K562 (cell line): ENCODE data around the gene RASGRP1. TPM values are rescaled to one million over a fixed set of nuclear protein-coding genes. Genes with fewer than 3 reads are reported as not detected.

ENCODE experiments used
- ATAC-seq: fragments of 200-7000 bp; cut with Tn5 transposase; 3 replicates; pipeline ENCODE4 v1.9.1; 2020; ENCODE audit warnings: moderate library complexity
- BruUV-seq: library from RNA; stranded (reverse); fragments of 400-500 nt; replicated peaks from 2 replicates; lab custom pipeline; 2021; lab: Mats Ljungman, UMichigan
- CTCF ChIA-PET: fragments of 300-600 bp; formaldehyde crosslinking; extraction: SDS; loops from one replicate; lab custom pipeline; 2021; ENCODE audit warnings: low intra/inter-chr PET ratio; lab: Yijun Ruan, JAX
- POLR2A ChIA-PET: fragments of 300-600, 350-650 bp; sonication (Branson Sonifier 250); formaldehyde crosslinking; extraction: SDS; loops from one replicate; lab custom pipeline; 2021; ENCODE audit warnings: antibody characterized with exemption, inconsistent platforms; lab: Yijun Ruan, JAX
- DNase-seq, 4 experiments: peaks; one replicate each; pipeline versions ENCODE4 v3.0.0 to v3.0.0-alpha.2; 2011 to 2018; ENCODE audit warnings: low spot score in 3 of 4, mixed read lengths in 3 of 4; ENCODE audit errors: extremely low read depth in 1 of 4
- FAIRE-seq: peaks from 2 replicates; lab custom pipeline; 2011; peaks lifted over from hg19 to GRCh38; lab: Jason Lieb, UNC
- H2AFZ ChIP-seq: 2 replicates; pipeline ENCODE4 v1.6.0; 2011; ENCODE audit warnings: low read depth, low read length, control low read depth, inconsistent platforms
- H3K27ac ChIP-seq: fragments of 200-600 bp; 3 replicates; pipeline ENCODE4 v1.8.0; 2011; ENCODE audit warnings: low read depth, mild to moderate bottlenecking, control low read depth, inconsistent platforms, low read length, moderate library complexity, mixed read lengths; ENCODE audit errors: extremely low read depth
- H3K27me3 ChIP-seq, 2 experiments: fragments of 300-600 bp in 1 of 2; 2 replicates in 1 of 2; 3 replicates in 1 of 2; pipeline versions ENCODE4 v1.6.0 to v1.8.0; 2011; ENCODE audit warnings: inconsistent platforms in 2 of 2, low read length in 2 of 2, mild to moderate bottlenecking in 1 of 2, mixed read lengths in 1 of 2, moderate library complexity in 1 of 2; ENCODE audit not compliant: control insufficient read depth in 2 of 2, insufficient read depth in 2 of 2
- H3K36me3 ChIP-seq: fragments of 300-600 bp; 3 replicates; pipeline ENCODE4 v1.8.0; 2011; ENCODE audit warnings: mild to moderate bottlenecking, low read length, inconsistent platforms; ENCODE audit not compliant: control insufficient read depth, insufficient read depth
- H3K4me1 ChIP-seq, 2 experiments: fragments of 200-600 bp in 1 of 2; replicated peaks in 1 of 2; 2 replicates in 1 of 2; 3 replicates in 1 of 2; pipeline versions ENCODE4 v1.5.1 to v1.8.0; 2011; ENCODE audit warnings: inconsistent platforms in 2 of 2, low read length in 2 of 2, mild to moderate bottlenecking in 1 of 2, mixed read lengths in 1 of 2, moderate library complexity in 1 of 2; ENCODE audit not compliant: control insufficient read depth in 2 of 2, insufficient read depth in 2 of 2
- H3K4me2 ChIP-seq: 2 replicates; pipeline ENCODE4 v1.6.1; 2011; ENCODE audit warnings: low read length, control low read depth, inconsistent platforms, mixed read lengths; ENCODE audit not compliant: insufficient read depth
- H3K4me3 ChIP-seq: fragments of 200-600 bp; sonication (generic), shearing (Covaris generic); 2 replicates; pipeline ENCODE4 v1.5.1; 2016; ENCODE audit warnings: control low read depth, inconsistent platforms
- H3K79me2 ChIP-seq: fragments of 200-600 bp; 3 replicates; pipeline ENCODE4 v1.8.0; 2011; ENCODE audit warnings: low read length, inconsistent platforms; ENCODE audit not compliant: control insufficient read depth, insufficient read depth
- H3K9ac ChIP-seq, 2 experiments: 2 replicates each; pipeline versions ENCODE4 v1.6.0 to v1.6.1; 2011; ENCODE audit warnings: low read depth in 2 of 2, low read length in 2 of 2, control low read depth in 1 of 2, inconsistent platforms in 1 of 2, mild to moderate bottlenecking in 1 of 2, mixed read lengths in 1 of 2; ENCODE audit not compliant: insufficient read depth in 1 of 2
- H3K9me1 ChIP-seq: one replicate; pipeline ENCODE4 v1.6.0; 2011; ENCODE audit warnings: inconsistent platforms, mild to moderate bottlenecking, low read length, moderate library complexity; ENCODE audit not compliant: control insufficient read depth, insufficient read depth
- H3K9me3 ChIP-seq: replicated peaks from 2 replicates; pipeline ENCODE4 v1.5.1; 2011; ENCODE audit warnings: low read depth, low read length, inconsistent platforms; ENCODE audit not compliant: control insufficient read depth, insufficient read depth
- H4K20me1 ChIP-seq: replicated peaks from 2 replicates; pipeline ENCODE4 v1.6.1; 2011; ENCODE audit warnings: low read length, inconsistent platforms, mixed read lengths; ENCODE audit not compliant: control insufficient read depth, insufficient read depth
- HIVEP1 ChIP-seq: fragments of 250-450 bp; sonication (Bioruptor Pico); IDR thresholded peaks from 2 replicates; pipeline ENCODE4 v1.4.0; 2020; ENCODE audit warnings: mild to moderate bottlenecking
- HOXB6 ChIP-seq: fragments of 250-450 bp; sonication (Bioruptor Pico); IDR thresholded peaks from 2 replicates; pipeline ENCODE4 v1.5.1; 2022; ENCODE audit warnings: mild to moderate bottlenecking, borderline replicate concordance
- NFIC ChIP-seq: fragments of 450-650 bp; IDR thresholded peaks from 2 replicates; pipeline ENCODE4 v1.6.1; 2017; ENCODE audit warnings: mild to moderate bottlenecking, inconsistent platforms
- POLR2A ChIP-seq: fragments of 450-650 bp; conservative IDR thresholded peaks from 2 replicates; pipeline ENCODE4 v1.6.1; 2016
- WGBS: fragments of 100-300 bp; shearing (Covaris generic); methylation state at CpG from one replicate; pipeline ENCODE4 v1.1.6; 2016; ENCODE audit warnings: low coverage, mixed read lengths; ENCODE audit not compliant: insufficient coverage; ENCODE audit errors: missing lambda C conversion rate; 5-methylcytosine and 5-hydroxymethylcytosine counted together
- in situ Hi-C: fragments of 300-500 bp; cut with MboI; formaldehyde crosslinking; loops from 4 replicates; pipeline ENCODE4 v1.15.0; 2018; ENCODE audit warnings: inconsistent platforms, mixed read lengths
- intact Hi-C: fragments of 100-400 bp; cut with micrococcal nuclease; formaldehyde crosslinking; loops from 2 replicates; pipeline ENCODE4 v1.14.2; 2022
- polyA plus RNA-seq, 8 experiments: library from polyadenylated mRNA; depleted of rRNA in 4 of 8; stranded (reverse) in 5 of 8; unstranded in 3 of 8; fragments of >200 nt; fragmentation: Nextera tagmentation in 2 of 8; fragmentation: Illumina TruSeq in 1 of 8; extraction: Ambion mirVana in 2 of 8; extraction: Trizol in 1 of 8; gene quantifications; 2 replicates each; pipeline versions ENCODE4 v1.2.1 to v1.2.3, GENCODE V29; 2011 to 2014; ENCODE audit warnings: inconsistent platforms in 1 of 8, missing spikeins in 1 of 8
- total RNA-seq, 7 experiments: library from RNA; depleted of rRNA in 6 of 7; stranded (reverse); fragments of >200 nt in 6 of 7; fragmentation: Illumina TruSeq in 2 of 7; extraction: Trizol in 2 of 7; gene quantifications; 2 replicates each; pipeline versions ENCODE4 v1.2.1 to v1.2.3, GENCODE V29; 2011 to 2021; ENCODE audit warnings: low replicate concordance in 1 of 7
- TF ChIP-seq, protein P1 (sequence below): fragments of 250-450 bp; sonication (Bioruptor Pico); IDR thresholded peaks from 2 replicates; pipeline ENCODE4 v1.8.0; 2021; ENCODE audit warnings: mild to moderate bottlenecking, moderate library complexity

The RASGRP1 gene
- total and polyA plus RNA-seq, 9 of the 15 experiments (the other 6 are each of a cell fraction or from before 2014, with no cell fraction given), result 0.14 to 0.72 (median 0.31) TPM

DNA sequence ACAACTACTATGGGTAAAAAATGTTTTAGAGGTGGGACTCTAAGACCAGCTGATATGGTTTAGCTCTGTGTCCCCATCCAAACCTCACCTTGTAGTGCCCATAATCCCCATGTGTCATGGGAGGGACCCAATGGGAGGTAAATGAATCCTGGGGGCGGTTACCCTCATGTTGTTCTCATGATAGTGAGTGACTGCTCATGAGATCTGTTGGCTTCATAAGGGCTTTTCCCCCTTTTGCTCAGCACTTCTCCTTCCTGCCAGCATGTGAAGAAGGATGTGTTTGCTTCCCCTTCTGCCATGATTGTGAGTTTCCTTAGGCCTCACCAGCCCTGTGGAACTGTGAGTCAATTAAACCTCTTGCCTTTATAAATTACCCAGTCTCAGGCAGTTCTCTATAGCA lies 65.0 kb downstream of the RASGRP1 start:
- no peak for FAIRE-seq
- H3K9me1 ChIP-seq, result no peaks in the 10 kb centered on the region
- peak overlapping the region; percentile 1; the same call in 1 of the 2 replicates for H3K4me2 ChIP-seq
- H3K27ac ChIP-seq, result no peak overlapping the region
- H3K9ac ChIP-seq, result no peak overlapping the region
- TF ChIP-seq HOXB6 (CRISPR knock-in tag) (no peak), NFIC (no peak), HIVEP1 (CRISPR knock-in tag) (no peak), POLR2A (0 out of 2 replicates have a peak, but pooled peaks have one; percentile 27)
- TF ChIP-seq, protein P1, sequence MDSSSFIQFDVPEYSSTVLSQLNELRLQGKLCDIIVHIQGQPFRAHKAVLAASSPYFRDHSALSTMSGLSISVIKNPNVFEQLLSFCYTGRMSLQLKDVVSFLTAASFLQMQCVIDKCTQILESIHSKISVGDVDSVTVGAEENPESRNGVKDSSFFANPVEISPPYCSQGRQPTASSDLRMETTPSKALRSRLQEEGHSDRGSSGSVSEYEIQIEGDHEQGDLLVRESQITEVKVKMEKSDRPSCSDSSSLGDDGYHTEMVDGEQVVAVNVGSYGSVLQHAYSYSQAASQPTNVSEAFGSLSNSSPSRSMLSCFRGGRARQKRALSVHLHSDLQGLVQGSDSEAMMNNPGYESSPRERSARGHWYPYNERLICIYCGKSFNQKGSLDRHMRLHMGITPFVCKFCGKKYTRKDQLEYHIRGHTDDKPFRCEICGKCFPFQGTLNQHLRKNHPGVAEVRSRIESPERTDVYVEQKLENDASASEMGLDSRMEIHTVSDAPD, result no peak
- no peaks in the 10 kb centered on the region for H4K20me1 ChIP-seq
- in situ Hi-C loops (no loop called here), intact Hi-C loops (no loop called here)
- H3K4me1 ChIP-seq, result peaks cover 0 to 10% of the 10 kb centered on the region in 2 experiments; a peak in 3 of 5 replicates
- BruUV-seq, result no TSS peak
- POLR2A ChIA-PET, result interaction anchor here (1.0 to 5.7 kb wide), 2 partner anchors 12 to 42 kb away, joined by 4 to 25 read pairs; no protein-coding TSS in a partner anchor
- H2AFZ ChIP-seq, result no peak overlapping the region
- no peaks in the 10 kb centered on the region for H3K27me3 ChIP-seq
- no peaks in the 10 kb centered on the region for H3K9me3 ChIP-seq
- no peak overlapping the region for H3K4me3 ChIP-seq
- ATAC-seq, result no peak
- H3K79me2 ChIP-seq, result no peaks in the 10 kb centered on the region
- WGBS, result 80% methylated on average over 1 of the region's 1 CpG
- CTCF ChIA-PET, result no interaction called here
- H3K36me3 ChIP-seq, result peaks cover 2% of the 10 kb centered on the region; the same call in 1 of the 3 replicates
- DNase-seq, result no peak
